Activated naive CD4-positive, alpha-beta T cell treated with anti-CD3 and anti-CD28 coated beads, Interleukin-2, amount 50 U/mL, for 24 hours (primary cell): ENCODE data around the gene UGT1A3.

ENCODE experiments used
- H3K27ac Mint-ChIP-seq: one replicate; pipeline ENCODE4 v1.8.0; 2021; ENCODE audit warnings: mild to moderate bottlenecking, mixed read lengths
- H3K27me3 Mint-ChIP-seq: one replicate; pipeline ENCODE4 v1.8.0; 2021; ENCODE audit warnings: mixed read lengths
- H3K36me3 Mint-ChIP-seq: one replicate; pipeline ENCODE4 v1.8.0; 2021; ENCODE audit warnings: mixed read lengths
- H3K4me1 Mint-ChIP-seq: one replicate; pipeline ENCODE4 v1.8.0; 2021; ENCODE audit warnings: mixed read lengths
- H3K4me3 Mint-ChIP-seq: one replicate; pipeline ENCODE4 v1.8.0; 2021; ENCODE audit warnings: mild to moderate bottlenecking, mixed read lengths
- H3K9me3 Mint-ChIP-seq: one replicate; pipeline ENCODE4 v1.8.0; 2021; ENCODE audit warnings: mixed read lengths

The UGT1A3 gene

DNA sequence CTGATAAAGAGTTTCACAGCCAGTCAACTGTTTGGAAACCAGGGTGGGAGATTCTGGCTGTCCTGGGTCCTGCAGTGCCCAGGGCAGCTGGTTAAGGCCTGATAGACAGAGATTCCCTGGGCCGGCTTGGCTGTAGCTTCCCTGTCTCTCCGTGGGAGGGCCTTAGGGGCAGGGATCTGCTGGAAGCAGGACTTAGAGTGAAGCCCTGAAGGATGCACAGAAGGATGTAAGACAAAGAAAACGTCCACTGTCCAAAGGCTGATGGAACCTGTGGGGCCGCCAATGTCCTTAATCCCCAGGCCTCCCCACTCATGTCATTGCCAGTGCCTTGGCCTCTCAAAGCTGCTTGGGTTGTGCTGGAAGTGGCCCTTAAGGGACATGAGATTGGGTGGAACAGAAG is 82.2 kb downstream of the UGT1A3 start:
- H3K27ac Mint-ChIP-seq: no peak overlapping the region
- H3K4me3 Mint-ChIP-seq: no peak overlapping the region
- H3K36me3 Mint-ChIP-seq: no peaks in the 10 kb centered on the region
- H3K9me3 Mint-ChIP-seq: no peaks in the 10 kb centered on the region
- H3K4me1 Mint-ChIP-seq: no peaks in the 10 kb centered on the region
- H3K27me3 Mint-ChIP-seq: peaks cover 1% of the 10 kb centered on the region

DNA sequence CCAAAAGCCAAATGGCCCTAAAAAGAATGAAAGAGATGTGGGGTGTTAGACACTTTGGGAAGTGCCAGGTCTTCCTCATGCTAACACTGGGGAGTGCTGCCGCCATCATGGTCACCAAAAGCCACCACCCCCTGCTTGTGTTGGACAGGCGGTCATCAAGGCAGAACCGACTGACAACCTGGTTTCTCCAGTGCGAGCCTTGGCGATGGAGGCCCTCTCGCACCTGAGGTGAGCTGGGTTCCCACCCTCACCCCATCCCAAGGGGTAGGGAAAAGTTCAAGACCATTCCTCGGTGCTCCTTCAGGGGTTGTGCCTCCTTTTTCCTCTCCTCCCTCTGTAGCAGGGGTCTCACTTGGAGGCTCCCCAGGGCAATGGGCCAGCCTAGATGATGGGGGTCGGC is 82.9 kb downstream of the UGT1A3 start:
- Mint-ChIP-seq H3K9me3 (no peaks in the 10 kb centered on the region), H3K27me3 (peaks cover 1% of the 10 kb centered on the region), H3K27ac (no peak overlapping the region), H3K4me3 (no peak overlapping the region), H3K36me3 (no peaks in the 10 kb centered on the region), H3K4me1 (no peaks in the 10 kb centered on the region)

DNA sequence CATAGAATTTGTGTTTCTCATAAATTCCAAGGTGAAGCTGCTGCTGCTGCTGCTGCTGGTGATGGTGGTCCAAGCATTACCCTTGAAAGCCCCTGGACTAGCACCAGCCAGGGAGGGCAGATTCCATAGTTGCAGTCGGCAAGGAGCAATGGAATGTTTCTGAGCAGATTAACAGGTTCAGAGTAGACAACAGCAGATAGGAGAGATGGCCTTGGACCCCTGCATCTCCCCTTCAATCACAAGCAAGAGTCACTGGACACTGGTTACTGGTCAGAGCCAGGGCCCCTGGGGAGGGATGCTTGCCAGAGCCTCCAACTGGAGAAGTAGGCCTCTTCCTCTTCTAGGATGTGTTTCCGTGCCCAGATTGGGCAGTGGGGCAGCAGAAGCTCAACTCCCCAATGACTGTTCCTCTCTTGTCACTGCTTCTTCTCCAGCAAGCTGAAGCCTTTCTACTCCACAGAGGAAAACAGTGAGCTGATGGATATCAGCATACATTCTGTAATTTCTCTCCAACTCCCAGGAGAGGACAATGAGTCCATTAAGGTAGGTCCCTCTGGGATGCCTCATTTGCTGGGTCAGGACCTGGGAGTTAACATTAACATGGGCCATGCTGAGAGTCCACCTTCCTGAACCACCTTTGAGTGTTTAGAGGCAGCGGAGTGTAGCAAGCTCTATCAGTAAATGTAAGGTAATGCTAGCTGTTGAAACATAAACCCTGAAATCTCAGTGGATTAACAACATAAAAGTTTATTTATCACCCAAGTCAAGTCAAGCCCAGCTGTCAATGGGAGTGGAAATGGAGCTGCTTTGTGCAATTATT is 84.6 kb downstream of the UGT1A3 start:
- H3K27me3 Mint-ChIP-seq: peaks cover 1% of the 10 kb centered on the region
- H3K9me3 Mint-ChIP-seq: no peaks in the 10 kb centered on the region
- no peak overlapping the region for H3K27ac Mint-ChIP-seq
- H3K4me3 Mint-ChIP-seq: no peak overlapping the region
- H3K4me1 Mint-ChIP-seq: no peaks in the 10 kb centered on the region
- H3K36me3 Mint-ChIP-seq: no peaks in the 10 kb centered on the region

- H3K4me1 Mint-ChIP-seq: no peaks in the 10 kb centered on the region
- no peak overlapping the region for H3K4me3 Mint-ChIP-seq
- H3K9me3 Mint-ChIP-seq: no peaks in the 10 kb centered on the region
- no peak overlapping the region for H3K27ac Mint-ChIP-seq
- no peaks in the 10 kb centered on the region for H3K36me3 Mint-ChIP-seq
- peaks cover 1% of the 10 kb centered on the region for H3K27me3 Mint-ChIP-seq
These were observed 85.4 kb downstream of the UGT1A3 start for GRCh38 chr2:233814056-233814835.

DNA sequence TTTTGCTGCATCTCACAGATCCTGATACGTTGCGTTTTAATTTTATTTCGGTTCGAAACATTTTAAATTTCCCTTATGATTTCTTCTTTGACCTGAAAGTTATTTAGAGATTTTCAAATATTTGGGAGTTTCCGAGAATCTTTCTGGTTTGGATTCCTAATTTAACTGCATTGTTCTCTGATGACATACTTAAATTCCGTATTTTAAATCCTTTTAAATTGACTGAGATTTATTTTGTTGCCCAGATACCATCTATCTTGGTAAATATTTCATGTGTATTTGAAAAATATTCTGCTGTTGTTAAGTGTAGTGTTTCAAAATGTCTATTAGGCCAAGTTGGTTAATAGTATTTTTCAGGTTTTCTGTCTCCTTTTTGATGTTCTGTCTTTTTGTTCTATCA is 87.0 kb downstream of the UGT1A3 start:
- no peaks in the 10 kb centered on the region for H3K27me3 Mint-ChIP-seq
- H3K9me3 Mint-ChIP-seq: no peaks in the 10 kb centered on the region
- no peak overlapping the region for H3K4me3 Mint-ChIP-seq
- H3K27ac Mint-ChIP-seq: no peak overlapping the region
- no peaks in the 10 kb centered on the region for H3K36me3 Mint-ChIP-seq
- no peaks in the 10 kb centered on the region for H3K4me1 Mint-ChIP-seq

GRCh38 chr2:233816334-233816733 is 87.5 kb downstream of the UGT1A3 start:
- Mint-ChIP-seq H3K4me3 (no peak overlapping the region), H3K27ac (no peak overlapping the region), H3K9me3 (no peaks in the 10 kb centered on the region), H3K36me3 (no peaks in the 10 kb centered on the region), H3K4me1 (no peaks in the 10 kb centered on the region), H3K27me3 (no peaks in the 10 kb centered on the region)

DNA sequence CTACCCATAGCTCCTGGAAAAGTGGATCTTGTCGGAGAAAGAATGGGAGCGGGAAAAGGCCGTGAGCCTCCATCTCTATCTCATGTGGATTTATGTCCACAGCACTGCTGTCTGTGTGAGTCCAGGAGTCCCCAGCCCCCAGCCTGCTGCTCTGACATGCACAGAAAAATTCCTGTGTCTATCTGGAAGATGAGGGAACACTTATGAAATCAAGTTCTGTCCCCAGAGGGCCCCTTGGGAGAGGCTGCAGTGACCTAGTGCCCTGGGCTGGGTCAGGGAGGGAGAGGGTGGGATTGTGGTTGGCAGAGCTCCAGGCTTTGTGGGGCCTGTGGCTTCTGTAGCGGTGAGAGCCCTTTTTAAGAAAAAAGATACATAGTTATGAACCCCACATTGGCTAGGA is 87.9 kb downstream of the UGT1A3 start:
- H3K4me1 Mint-ChIP-seq: no peaks in the 10 kb centered on the region
- H3K9me3 Mint-ChIP-seq: no peaks in the 10 kb centered on the region
- no peaks in the 10 kb centered on the region for H3K36me3 Mint-ChIP-seq
- H3K4me3 Mint-ChIP-seq: no peak overlapping the region
- no peaks in the 10 kb centered on the region for H3K27me3 Mint-ChIP-seq
- H3K27ac Mint-ChIP-seq: no peak overlapping the region

- H3K9me3 Mint-ChIP-seq: no peaks in the 10 kb centered on the region
- H3K27me3 Mint-ChIP-seq: no peaks in the 10 kb centered on the region
- no peaks in the 10 kb centered on the region for H3K36me3 Mint-ChIP-seq
- no peak overlapping the region for H3K4me3 Mint-ChIP-seq
- H3K4me1 Mint-ChIP-seq: no peaks in the 10 kb centered on the region
- no peak overlapping the region for H3K27ac Mint-ChIP-seq
These were observed 88.6 kb downstream of the UGT1A3 start for GRCh38 chr2:233817361-233817911.

DNA sequence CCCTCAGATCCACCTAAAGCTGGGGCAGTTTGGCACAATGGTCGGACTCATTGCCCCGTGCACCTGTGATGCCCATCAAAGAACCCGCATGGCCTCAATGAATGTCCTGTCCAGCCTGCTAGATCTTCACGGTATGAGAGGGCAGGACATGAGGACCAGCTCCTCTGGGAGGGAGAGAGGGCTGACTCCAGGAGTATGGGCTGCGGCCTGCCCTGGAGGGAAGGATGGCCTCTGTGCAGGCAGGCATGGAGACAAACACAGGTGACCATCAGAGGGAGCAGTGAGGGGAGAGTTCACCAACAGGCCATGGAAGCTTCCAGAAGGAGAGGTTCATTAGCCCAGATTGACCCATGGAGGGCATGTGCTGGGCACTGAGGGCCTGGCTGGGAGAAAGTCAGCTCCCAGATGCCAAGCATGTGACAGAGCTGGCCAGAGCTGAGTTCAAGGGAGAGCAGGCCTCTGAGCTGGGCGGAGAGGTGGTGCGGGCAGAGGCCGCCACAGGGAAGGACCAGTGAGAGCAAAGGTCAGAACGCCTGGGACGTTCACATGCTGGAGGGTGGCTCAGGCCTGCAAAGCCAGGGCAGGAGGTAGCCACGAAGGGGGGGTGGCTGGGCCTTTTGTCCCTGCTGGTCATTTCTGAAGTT is 89.3 kb downstream of the UGT1A3 start:
- no peaks in the 10 kb centered on the region for H3K4me1 Mint-ChIP-seq
- H3K27me3 Mint-ChIP-seq: no peaks in the 10 kb centered on the region
- H3K27ac Mint-ChIP-seq: no peak overlapping the region
- no peaks in the 10 kb centered on the region for H3K36me3 Mint-ChIP-seq
- no peaks in the 10 kb centered on the region for H3K9me3 Mint-ChIP-seq
- H3K4me3 Mint-ChIP-seq: no peak overlapping the region

GRCh38 chr2:233818639-233819621 is 90.1 kb downstream of the UGT1A3 start:
- no peaks in the 10 kb centered on the region for H3K27me3 Mint-ChIP-seq
- H3K4me3 Mint-ChIP-seq: no peak overlapping the region
- H3K27ac Mint-ChIP-seq: no peak overlapping the region
- H3K9me3 Mint-ChIP-seq: no peaks in the 10 kb centered on the region
- H3K36me3 Mint-ChIP-seq: no peaks in the 10 kb centered on the region
- no peaks in the 10 kb centered on the region for H3K4me1 Mint-ChIP-seq

- Mint-ChIP-seq H3K4me3 (no peak overlapping the region), H3K27me3 (no peaks in the 10 kb centered on the region), H3K9me3 (no peaks in the 10 kb centered on the region), H3K4me1 (no peaks in the 10 kb centered on the region), H3K36me3 (no peaks in the 10 kb centered on the region), H3K27ac (no peak overlapping the region)
These were observed 91.3 kb downstream of the UGT1A3 start for GRCh38 chr2:233819884-233820773.

GRCh38 chr2:233820774-233821105 is 91.9 kb downstream of the UGT1A3 start:
- H3K27ac Mint-ChIP-seq: no peak overlapping the region
- H3K4me3 Mint-ChIP-seq: no peak overlapping the region
- peaks cover 2% of the 10 kb centered on the region for H3K36me3 Mint-ChIP-seq
- no peaks in the 10 kb centered on the region for H3K27me3 Mint-ChIP-seq
- no peaks in the 10 kb centered on the region for H3K4me1 Mint-ChIP-seq
- H3K9me3 Mint-ChIP-seq: no peaks in the 10 kb centered on the region

- peaks cover 2% of the 10 kb centered on the region for H3K36me3 Mint-ChIP-seq
- no peaks in the 10 kb centered on the region for H3K4me1 Mint-ChIP-seq
- no peak overlapping the region for H3K4me3 Mint-ChIP-seq
- H3K27ac Mint-ChIP-seq: no peak overlapping the region
- H3K9me3 Mint-ChIP-seq: no peaks in the 10 kb centered on the region
- no peaks in the 10 kb centered on the region for H3K27me3 Mint-ChIP-seq
These were observed 92.4 kb downstream of the UGT1A3 start for GRCh38 chr2:233821196-233821595.

DNA sequence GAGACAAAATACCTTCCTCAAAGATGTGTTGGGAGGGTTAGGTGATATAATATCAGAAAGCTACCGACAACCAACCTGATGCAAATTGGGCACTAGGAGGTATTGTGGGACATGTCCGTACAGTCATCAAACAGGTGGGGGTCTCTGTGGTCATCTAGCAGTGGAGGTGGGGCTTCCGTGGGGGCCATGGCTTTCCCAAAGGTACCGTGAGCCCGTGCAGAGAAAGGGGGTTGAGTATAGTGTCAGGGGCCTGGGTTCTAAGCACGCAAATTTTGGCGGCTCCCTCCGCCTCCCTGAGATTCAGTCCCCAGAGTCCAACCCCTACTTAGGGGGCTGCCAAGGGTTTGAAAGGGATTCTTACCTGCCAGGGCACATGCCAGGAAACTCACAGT is 92.9 kb downstream of the UGT1A3 start:
- Mint-ChIP-seq H3K4me1 (no peaks in the 10 kb centered on the region), H3K27ac (no peak overlapping the region), H3K4me3 (no peak overlapping the region), H3K36me3 (peaks cover 2% of the 10 kb centered on the region), H3K9me3 (no peaks in the 10 kb centered on the region), H3K27me3 (no peaks in the 10 kb centered on the region)
